ENCODE measurements around the gene GDE1.

Gene GDE1

GRCh38 chr16:19523559-19524355, 1.9 kb upstream of the GDE1 start, which contains the start of gene CCP110:
CCP110 (plus strand) TSS chr16:19523942; CDS start chr16:19527882, 3,940 bp downstream.
- DNase-seq (ENCODE audit: low spot score), result peak; percentile 96

GRCh38 chr16:19523184-19523558, 1.3 kb upstream of the GDE1 start:
- no peak for DNase-seq (ENCODE audit: low spot score)

DNA sequence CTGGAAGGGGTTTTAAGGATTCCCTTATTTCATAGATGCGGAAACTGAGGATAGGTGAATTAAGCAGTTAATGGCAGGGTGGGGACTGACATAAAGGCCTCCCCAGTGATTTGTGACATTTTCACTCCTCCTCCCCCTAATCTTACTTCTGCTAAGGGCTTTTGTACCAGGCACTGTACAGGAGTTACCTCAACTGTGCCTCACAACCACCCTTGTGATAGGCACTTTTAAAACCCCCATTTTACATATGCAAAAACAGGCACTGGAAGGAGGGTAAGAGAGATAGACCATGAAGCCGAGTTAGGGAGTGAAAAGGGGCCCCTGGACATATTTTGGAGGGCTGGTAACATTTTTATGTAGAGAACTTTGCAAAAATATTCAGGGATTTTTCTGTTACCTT, 862 bp upstream of the GDE1 start:
- DNase-seq (ENCODE audit: low spot score), result no peak

DNA sequence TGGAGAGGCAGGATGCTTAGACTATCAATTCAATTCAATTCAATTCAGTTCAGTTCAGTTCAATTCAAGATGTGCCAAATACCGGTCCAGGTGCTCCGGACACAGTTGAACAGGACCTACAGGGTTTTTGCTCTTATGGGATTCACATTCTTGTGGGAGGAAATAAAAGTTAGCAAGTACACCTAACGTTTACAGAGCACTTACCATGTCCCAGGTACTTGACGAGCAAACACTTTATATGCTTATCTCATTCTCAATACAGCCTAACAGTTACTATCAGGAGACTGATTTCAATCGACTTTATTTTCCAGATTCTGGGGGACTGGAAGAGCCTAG, 467 bp upstream of the GDE1 start:
- DNase-seq (ENCODE audit: low spot score), result no peak

- no peak for DNase-seq (ENCODE audit: low spot score)
Observed at GRCh38 chr16:19520861-19521331, 1.0 kb downstream of the GDE1 start.

DNA sequence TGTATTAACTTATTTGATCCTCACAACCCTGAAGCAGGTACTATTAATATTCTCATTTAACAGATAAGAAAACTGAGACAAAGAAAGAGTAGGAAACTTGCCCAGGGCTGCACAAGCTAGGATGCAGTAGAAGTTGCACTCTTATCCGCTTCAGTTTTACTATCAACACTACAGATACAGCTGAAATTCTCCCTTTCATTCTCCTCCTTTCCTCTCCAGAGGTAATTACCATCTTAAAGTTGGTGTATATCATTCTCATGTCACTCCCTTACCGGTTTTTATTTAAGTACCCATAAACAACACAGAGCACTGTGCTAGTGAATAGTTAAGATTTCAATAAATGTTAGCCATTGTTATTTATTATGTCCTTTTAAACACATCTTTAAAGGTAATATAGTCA, 3.5 kb downstream of the GDE1 start:
- no peak for DNase-seq (ENCODE audit: low spot score)

GRCh38 chr16:19517424-19518089, 4.3 kb downstream of the GDE1 start:
- no peak for DNase-seq (ENCODE audit: low spot score)

DNA sequence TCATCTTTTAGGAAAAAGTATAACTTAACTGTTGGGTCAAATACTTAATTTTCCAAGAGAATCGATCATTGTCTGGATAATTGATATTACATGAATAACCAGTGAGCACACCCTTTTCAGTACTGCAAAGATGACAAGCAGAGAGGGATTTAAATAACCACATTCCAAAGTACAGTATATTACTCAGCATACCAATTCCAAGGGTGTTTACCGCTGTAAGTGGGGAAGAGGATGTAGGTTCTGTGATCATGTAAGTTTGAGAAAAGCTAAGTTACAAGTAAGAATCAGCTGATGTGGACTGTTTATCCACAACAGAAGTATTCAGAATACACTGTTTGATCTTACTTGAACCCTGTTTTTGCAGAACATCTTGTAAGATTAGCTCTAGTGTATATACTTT, 6.1 kb downstream of the GDE1 start:
- DNase-seq (ENCODE audit: low spot score), result no peak

DNA sequence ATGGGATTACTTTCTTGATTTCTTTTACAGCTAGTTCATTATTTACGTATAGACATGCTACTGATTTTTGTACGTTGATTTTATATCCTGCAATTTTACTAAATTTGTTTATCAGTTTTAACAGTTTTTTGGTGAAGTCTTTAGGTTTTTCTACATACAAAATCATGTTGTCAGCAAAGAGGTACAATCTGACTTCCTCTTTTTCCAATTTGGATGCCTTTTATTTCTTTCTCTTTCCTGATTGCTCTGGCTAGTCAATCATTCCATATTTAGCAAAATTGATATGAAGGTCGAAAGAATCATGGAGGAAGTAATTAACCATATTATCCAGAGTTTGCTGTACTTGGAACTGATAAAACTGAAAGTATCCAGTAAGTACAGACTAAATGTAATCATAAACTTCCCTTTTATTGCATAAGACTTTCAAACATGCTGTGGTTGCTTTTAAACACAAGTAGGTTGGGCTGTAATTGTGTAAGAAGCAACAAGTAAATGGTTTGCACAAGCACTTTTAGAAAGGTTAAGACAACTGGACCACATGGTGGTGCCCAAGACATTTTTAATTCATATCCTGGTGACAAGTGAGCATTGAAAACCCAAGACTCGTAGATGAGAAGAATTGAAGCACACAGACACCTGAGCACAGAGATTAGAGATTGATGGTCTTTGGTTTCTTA, 8.4 kb downstream of the GDE1 start:
- DNase-seq (ENCODE audit: low spot score), result no peak

DNA sequence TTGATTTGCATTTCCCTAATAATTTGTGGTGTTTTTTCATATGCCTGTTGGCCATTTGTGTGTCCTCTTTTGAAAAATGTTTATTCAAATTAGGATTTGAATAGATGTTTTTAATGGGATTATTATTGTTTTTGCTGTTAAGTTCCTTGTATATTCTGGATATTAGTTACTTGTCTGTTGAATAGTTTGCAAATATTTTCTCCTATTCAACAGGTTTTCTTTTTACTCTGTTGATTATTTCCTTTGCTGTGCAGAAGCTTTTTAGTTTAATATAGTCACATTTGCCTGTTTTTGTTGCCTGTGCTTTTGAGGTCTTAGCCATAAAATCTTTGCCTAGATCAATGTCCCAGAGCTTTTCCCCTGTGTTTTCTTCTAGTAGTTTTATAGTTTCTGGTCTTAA, 9.6 kb downstream of the GDE1 start:
- DNase-seq (ENCODE audit: low spot score), result no peak

GRCh38 chr16:19507867-19508266, 14.0 kb downstream of the GDE1 start:
- DNase-seq (ENCODE audit: low spot score), result no peak

DNA sequence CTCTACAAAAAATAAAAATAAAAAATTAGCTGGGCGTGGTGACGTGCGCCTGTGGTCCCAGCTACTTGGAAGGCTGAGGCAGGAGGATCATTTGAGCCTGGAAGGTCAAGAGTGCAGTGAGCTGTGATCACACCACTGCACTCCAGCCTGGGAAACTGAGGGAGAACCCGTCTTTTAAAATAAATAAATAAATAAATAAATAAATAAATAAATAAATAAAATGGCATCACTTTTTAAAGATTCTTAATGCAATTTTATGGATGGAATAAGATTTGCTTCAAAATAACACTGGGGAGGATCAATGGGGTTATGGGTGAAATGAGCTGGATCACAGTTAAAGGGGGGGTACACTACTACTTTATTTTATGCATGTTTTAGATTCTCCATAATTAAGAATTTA, 14.9 kb downstream of the GDE1 start:
- no peak for DNase-seq (ENCODE audit: low spot score)

DNA sequence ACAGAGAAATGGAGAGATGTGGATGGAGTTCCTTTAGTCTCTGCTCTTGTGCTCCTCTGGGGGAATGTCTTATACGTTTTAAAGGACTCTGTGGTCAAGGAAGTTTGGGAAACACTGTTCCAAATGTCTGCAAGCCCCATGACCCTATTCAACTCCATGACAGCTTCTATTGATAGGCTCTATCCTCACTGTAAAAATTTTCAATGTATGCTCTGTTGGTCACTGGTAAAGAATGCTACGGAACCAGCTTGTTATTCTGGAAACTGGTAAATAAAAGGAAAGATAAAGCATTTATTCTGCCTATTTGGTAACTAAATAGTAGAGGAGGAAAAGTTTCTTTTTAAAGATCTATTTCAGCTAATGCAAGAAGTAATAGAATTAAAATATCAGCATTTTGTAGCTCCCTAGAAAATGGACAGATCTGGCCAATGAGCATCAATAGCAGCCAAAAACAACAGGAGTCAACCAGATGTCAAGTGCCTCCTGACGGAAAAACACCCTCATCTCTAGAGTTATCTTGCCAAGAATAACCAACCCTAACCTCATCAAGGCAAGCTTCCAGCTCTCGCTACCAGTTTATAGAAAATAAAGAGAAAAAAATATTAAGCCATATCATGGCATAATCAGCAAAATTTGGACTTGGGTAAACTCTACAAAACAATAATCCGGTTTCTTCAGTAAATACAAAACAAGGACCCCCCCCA, 16.1 kb downstream of the GDE1 start:
- DNase-seq (ENCODE audit: low spot score), result no peak

- no peak for DNase-seq (ENCODE audit: low spot score)
Observed at GRCh38 chr16:19503461-19504075, 18.3 kb downstream of the GDE1 start.

GRCh38 chr16:19502395-19503131, 19.3 kb downstream of the GDE1 start:
- peak; percentile 63 for DNase-seq (ENCODE audit: low spot score)

DNA sequence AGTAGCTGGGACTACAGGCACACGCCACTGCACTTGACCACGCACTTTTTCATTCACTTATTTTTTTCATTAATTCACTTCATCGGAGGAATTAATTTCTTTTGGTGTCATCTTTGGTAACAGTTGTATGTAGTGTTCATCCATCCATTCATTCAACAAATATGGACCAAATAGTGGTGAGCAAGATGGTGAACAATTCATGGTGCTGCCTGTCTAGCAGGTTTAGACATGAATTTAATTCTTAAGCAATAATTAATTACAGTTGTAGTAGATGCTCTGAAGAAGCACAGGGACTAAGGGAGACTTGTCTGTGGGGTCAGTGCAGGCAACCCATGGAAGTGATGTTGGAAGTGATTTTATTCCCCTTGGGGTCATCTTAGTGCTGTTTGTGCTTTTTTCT, 22.4 kb downstream of the GDE1 start:
- DNase-seq (ENCODE audit: low spot score), result no peak

GRCh38 chr16:19499006-19499405, 22.9 kb downstream of the GDE1 start:
- no peak for DNase-seq (ENCODE audit: low spot score)

GRCh38 chr16:19497176-19497575, 24.7 kb downstream of the GDE1 start:
- no peak for DNase-seq (ENCODE audit: low spot score)

DNA sequence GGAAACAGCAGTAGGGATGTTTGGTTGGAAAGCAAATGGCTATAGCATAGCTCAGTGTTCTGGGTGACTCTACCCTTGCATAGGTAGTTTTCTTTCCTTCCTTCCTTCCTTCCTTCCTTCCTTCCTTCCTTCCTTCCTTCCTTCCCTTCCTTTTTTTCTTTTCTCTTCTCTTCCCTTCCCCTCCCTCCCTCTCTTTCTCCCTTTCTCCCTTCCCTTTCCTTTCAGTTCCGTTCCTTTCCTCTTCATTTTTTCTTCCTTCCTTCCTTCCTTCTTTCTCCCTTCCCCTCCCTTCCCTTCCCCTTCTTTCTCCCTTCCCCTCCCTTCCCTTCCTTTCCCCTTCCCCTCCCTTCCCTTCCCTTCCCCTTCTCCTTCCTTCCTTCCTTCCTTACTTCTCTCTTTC, 31.3 kb downstream of the GDE1 start:
- DNase-seq (ENCODE audit: low spot score), result no peak

GRCh38 chr16:19488213-19488640, 33.7 kb downstream of the GDE1 start:
- no peak for DNase-seq (ENCODE audit: low spot score)

- no peak for DNase-seq (ENCODE audit: low spot score)
Observed at GRCh38 chr16:19486750-19487325, 35.1 kb downstream of the GDE1 start.

Data from AG08396 (cell line).